Osteoblast (primary cell): Measurements from ENCODE around the gene RIPOR1. TPM values are rescaled to one million over a fixed set of nuclear protein-coding genes. Genes with fewer than 3 reads are reported as not detected.

ENCODE experiments used
- DNase-seq: peaks from one replicate; pipeline ENCODE4 v3.0.0; 2011; ENCODE audit warnings: low spot score, mixed read lengths; ENCODE audit not compliant: insufficient read length; ENCODE audit errors: missing footprints
- H2AFZ ChIP-seq: 2 replicates; pipeline ENCODE4 v1.6.0; 2011; ENCODE audit warnings: mild to moderate bottlenecking, low read length
- H3K27ac ChIP-seq: 2 replicates; pipeline ENCODE4 v1.5.1; 2011; ENCODE audit warnings: mild to moderate bottlenecking, low read depth, low read length, moderate library complexity
- H3K27me3 ChIP-seq: 2 replicates; pipeline ENCODE4 v1.6.0; 2012; ENCODE audit warnings: mild to moderate bottlenecking, control low read depth, inconsistent platforms, low read length, moderate library complexity; ENCODE audit not compliant: insufficient read depth
- H3K36me3 ChIP-seq: 2 replicates; pipeline ENCODE4 v1.5.1; 2011; ENCODE audit warnings: mild to moderate bottlenecking, low read length, control low read depth, moderate library complexity; ENCODE audit not compliant: insufficient read depth
- H3K4me1 ChIP-seq: 2 replicates; pipeline ENCODE4 v1.5.1; 2011; ENCODE audit warnings: mild to moderate bottlenecking, low read length, control low read depth, moderate library complexity; ENCODE audit not compliant: insufficient read depth
- H3K4me2 ChIP-seq: 2 replicates; pipeline ENCODE4 v1.6.0; 2011; ENCODE audit warnings: mild to moderate bottlenecking, low read length; ENCODE audit not compliant: insufficient read depth
- H3K4me3 ChIP-seq: fragments of 200-600 bp; sonication (generic); 3 replicates; pipeline ENCODE4 v1.5.1; 2012; ENCODE audit warnings: mild to moderate bottlenecking, low read length, inconsistent platforms; ENCODE audit not compliant: insufficient read depth
- H3K79me2 ChIP-seq: 2 replicates; pipeline ENCODE4 v1.6.0; 2012; ENCODE audit warnings: mild to moderate bottlenecking, low read length, control low read depth, inconsistent platforms; ENCODE audit not compliant: insufficient read depth
- H3K9me3 ChIP-seq: 2 replicates; pipeline ENCODE4 v1.5.1; 2011; ENCODE audit warnings: low read depth, low read length, control low read depth
- H4K20me1 ChIP-seq: 2 replicates; pipeline ENCODE4 v1.6.0; 2012; ENCODE audit warnings: mild to moderate bottlenecking, low read length, control low read depth; ENCODE audit not compliant: insufficient read depth
- CTCF ChIP-seq: IDR thresholded peaks from 2 replicates; pipeline ENCODE4 v1.5.1; 2011; ENCODE audit warnings: mild to moderate bottlenecking, low read depth, low read length, moderate library complexity; ENCODE audit errors: extremely low read depth
- total RNA-seq: library from RNA; depleted of rRNA; stranded (reverse); fragments of >200 nt; gene quantifications from 2 replicates; pipeline ENCODE4 v1.2.3, GENCODE V29; 2012

RIPOR1 gene
- total RNA-seq, 1 donor, result 36.6 TPM

DNA sequence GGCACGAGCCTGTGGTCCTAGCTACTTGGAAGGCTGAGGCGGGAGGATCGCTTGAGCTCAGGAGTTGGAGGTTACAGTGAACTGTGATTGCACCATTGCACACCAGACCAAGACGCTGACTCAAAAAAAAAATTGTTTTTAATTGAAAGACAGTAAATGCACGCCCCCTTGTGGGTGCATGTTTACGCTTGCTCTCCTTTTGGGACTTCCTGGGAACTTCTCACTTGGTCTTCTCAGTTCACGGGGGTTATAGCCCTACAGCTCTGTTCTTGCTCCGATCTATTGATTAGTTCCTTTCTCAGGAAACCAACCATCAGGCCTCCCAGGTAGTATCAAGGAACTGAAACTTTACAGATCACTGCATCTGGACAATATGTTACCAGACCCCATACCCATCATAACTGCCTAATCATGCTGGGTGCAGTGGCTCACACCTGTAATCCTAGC, 14.2 kb upstream of the RIPOR1 start:
- no peak overlapping the region for H3K27ac ChIP-seq
- TF ChIP-seq CTCF, result peak; percentile 77

DNA sequence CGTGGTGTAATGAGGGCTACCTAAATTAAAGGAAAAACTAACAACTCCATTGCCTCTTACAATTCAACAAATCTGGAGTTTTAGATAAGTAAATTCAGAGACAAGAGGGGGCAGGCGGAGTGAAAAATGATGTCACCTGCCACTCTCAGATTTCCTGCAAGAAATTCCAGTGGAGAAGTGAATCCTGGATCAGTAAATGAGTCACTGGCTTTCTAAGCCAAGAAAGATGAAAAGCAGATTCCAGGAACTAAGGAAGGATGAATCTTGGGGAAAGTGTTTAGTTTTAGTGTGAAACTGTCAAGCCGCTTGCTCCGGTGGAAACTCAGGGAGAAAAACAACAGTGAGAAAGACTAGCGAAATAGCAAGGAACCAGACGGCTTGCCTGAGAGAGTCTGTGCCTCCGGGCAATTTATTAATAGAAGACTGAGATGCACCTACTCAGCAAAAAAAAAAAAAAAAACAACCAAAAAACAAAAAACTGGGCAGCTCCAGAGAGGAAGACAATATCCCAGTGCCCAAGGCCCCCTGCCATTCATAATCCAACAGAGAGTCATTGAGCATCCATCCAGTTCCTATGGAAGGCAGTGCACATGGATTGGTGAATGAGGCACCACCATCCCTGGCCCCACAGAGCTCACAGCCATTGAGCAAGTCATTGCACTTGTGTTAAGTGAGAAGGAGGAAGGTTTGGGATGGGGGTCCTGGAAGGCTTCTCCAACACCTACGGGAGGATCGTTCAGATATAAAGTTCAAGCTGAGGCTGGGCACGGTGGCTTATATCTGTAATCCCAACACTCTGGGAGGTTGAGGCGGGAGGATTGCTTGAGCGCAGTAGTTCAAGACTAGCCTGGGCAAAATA, 12.1 kb upstream of the RIPOR1 start:
- H3K9me3 ChIP-seq, result no peaks in the 10 kb centered on the region
- no peak for TF ChIP-seq CTCF
- peaks cover 12% of the 10 kb centered on the region for H3K4me1 ChIP-seq
- H3K79me2 ChIP-seq, result no peaks in the 10 kb centered on the region
- peak overlapping the region; percentile 69 for H3K27ac ChIP-seq
- H3K27me3 ChIP-seq, result no peaks in the 10 kb centered on the region
- H4K20me1 ChIP-seq, result no peaks in the 10 kb centered on the region
- H3K4me3 ChIP-seq, result no peak overlapping the region
- peak; percentile 90 for DNase-seq
- peak overlapping the region; percentile 72 for H3K4me2 ChIP-seq
- no peaks in the 10 kb centered on the region for H3K36me3 ChIP-seq
- H2AFZ ChIP-seq, result no peak overlapping the region

More for the DNA sequence above, 14.2 kb upstream of the RIPOR1 start:
- no peaks in the 10 kb centered on the region for H3K36me3 ChIP-seq
- no peaks in the 10 kb centered on the region for H3K79me2 ChIP-seq
- H3K27me3 ChIP-seq, result no peaks in the 10 kb centered on the region
- H3K4me3 ChIP-seq, result no peak overlapping the region
- DNase-seq, result peak; percentile 87
- peaks cover 12% of the 10 kb centered on the region for H3K4me1 ChIP-seq
- H4K20me1 ChIP-seq, result no peaks in the 10 kb centered on the region
- no peak overlapping the region for H3K4me2 ChIP-seq
- H2AFZ ChIP-seq, result no peak overlapping the region
- H3K9me3 ChIP-seq, result no peaks in the 10 kb centered on the region

- Histone ChIP-seq H3K36me3 (no peaks in the 10 kb centered on the region), H3K27ac (no peak overlapping the region), H3K4me1 (peaks cover 12% of the 10 kb centered on the region), H2AFZ (no peak overlapping the region), H3K79me2 (no peaks in the 10 kb centered on the region), H4K20me1 (no peaks in the 10 kb centered on the region), H3K9me3 (no peaks in the 10 kb centered on the region), H3K4me2 (no peak overlapping the region), H3K27me3 (no peaks in the 10 kb centered on the region), H3K4me3 (no peak overlapping the region)
- DNase-seq, result no peak
- TF ChIP-seq CTCF, result no peak
Observed at GRCh38 chr16:67517155-67517445, 11.5 kb upstream of the RIPOR1 start.

DNA sequence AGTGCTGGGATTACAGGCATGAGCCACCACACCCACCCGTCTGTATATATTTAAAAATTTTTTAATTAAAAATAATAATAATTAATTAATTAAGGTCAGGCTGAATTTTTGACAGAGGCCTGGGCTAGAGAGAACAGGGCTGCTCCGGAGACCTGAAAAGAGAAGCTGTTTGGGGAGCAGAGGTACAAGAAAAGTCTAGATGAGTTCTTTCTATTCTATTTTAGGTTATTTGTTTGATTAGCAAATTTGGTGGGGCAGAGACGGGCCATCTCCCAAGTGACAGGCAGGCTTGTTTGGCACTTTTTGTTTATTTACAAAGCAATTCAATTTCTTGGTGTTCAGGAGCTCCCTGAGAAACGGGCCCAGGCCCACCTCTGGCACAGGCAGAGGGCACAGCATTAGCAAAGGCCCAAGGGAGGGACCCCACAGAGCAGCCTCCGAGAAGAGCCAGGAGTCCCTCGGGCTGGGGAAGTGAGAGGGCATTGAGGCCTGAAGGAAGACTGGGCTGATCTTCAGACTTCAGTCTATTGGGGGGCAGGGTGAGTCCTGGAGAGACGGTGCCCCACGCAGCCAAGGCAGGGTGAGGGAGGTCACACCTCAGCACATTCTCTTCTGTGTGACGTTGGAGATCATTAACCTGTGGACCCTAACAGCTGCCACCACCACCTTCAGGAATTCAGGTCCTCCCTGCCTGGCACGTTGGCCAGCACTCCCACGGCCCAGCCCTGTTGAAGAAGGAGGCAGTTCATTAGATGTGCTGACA, 10.8 kb upstream of the RIPOR1 start:
- Histone ChIP-seq H3K27me3 (no peaks in the 10 kb centered on the region), H3K27ac (no peak overlapping the region), H3K4me2 (no peak overlapping the region), H3K4me1 (peaks cover 12% of the 10 kb centered on the region), H2AFZ (no peak overlapping the region), H3K4me3 (no peak overlapping the region), H4K20me1 (no peaks in the 10 kb centered on the region), H3K9me3 (no peaks in the 10 kb centered on the region), H3K79me2 (no peaks in the 10 kb centered on the region), H3K36me3 (no peaks in the 10 kb centered on the region)
- peak; percentile 53 for DNase-seq
- TF ChIP-seq CTCF, result no peak
